ENCODE data around the gene PITPNC1. TPM values are rescaled to one million over a fixed set of nuclear protein-coding genes. Genes with fewer than 3 reads are reported as not detected.

The PITPNC1 gene
- total and polyA plus RNA-seq, 12 donors, result 6.6 to 28.0 (median 11.5) TPM

DNA sequence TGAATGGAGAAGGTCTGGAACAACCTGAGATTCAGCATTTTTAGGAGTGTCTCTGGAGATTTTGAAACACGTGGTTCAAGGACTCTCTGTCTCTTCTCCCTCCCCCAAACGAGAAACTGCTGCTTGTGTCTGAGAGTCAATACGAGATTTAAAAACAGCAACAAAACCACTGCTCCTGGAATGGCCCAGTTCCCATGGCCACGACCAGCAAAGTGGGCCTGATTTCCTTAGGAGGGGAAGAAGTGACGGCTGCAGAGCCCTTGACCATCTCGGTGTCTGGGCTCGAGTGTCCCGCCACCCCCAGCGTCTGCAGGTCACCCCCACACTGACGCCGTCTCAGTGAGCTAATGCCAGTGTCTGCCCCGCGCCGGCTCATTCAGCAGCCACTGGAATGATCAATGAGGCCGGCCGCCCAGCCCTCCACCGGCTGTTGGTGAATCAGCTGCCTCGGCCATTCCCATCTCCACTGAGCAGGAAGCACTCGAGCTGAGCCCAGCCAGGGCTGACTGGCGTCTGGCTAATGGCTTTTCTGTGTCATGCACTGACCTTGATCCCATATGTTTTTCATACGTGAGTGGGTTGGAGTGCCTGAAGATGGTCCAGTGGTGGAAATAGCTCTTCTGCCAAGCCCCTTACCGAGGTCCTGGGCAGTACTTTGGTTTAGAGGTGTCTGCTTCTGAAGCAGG is 151.8 kb downstream of the PITPNC1 start:
- 8 to 15% methylated on average over 22 of the region's 22 CpGs for WGBS, 2 donors

DNA sequence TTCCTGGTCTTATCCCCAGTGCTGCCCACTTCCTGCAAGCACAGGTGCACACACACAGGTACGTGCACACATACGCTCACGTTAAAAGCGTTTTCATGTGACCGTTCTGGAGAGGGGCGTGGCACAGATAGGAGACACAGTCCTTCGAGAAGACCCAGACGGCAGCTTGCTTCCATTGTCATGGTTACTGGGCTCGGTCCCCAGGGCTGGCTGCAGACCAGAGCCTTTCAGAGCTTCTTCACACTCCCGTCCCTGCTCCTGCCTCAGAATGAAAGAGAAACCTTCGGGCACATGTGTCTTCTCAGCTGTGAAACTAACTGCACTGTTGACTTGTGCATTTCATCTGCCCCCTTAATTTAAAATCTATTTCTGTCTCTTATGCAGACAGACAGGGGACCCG is 154.2 kb downstream of the PITPNC1 start:
- Histone ChIP-seq H3K4me3 (peak overlapping the region in 3 of 10 donors; percentile 0 to 6 (median 3)), H3K27ac (no peak overlapping the region), H3K4me1 (peaks cover 4 to 42% (median 20%) of the 10 kb centered on the region in 9 donors), H3K27me3 (no peaks in the 10 kb centered on the region), H3K9me3 (no peaks in the 10 kb centered on the region), H3K36me3 (peaks cover 0 to 7% (median 0%) of the 10 kb centered on the region in 9 donors)
- TF ChIP-seq, protein P1, sequence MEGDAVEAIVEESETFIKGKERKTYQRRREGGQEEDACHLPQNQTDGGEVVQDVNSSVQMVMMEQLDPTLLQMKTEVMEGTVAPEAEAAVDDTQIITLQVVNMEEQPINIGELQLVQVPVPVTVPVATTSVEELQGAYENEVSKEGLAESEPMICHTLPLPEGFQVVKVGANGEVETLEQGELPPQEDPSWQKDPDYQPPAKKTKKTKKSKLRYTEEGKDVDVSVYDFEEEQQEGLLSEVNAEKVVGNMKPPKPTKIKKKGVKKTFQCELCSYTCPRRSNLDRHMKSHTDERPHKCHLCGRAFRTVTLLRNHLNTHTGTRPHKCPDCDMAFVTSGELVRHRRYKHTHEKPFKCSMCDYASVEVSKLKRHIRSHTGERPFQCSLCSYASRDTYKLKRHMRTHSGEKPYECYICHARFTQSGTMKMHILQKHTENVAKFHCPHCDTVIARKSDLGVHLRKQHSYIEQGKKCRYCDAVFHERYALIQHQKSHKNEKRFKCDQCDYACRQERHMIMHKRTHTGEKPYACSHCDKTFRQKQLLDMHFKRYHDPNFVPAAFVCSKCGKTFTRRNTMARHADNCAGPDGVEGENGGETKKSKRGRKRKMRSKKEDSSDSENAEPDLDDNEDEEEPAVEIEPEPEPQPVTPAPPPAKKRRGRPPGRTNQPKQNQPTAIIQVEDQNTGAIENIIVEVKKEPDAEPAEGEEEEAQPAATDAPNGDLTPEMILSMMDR (IDR thresholded peaks at IDR 0.05), result no peak
- WGBS, 2 donors, result 58 to 64% methylated on average over 12 of the region's 12 CpGs
- peak in 1 of 8 donors; percentile 14 for ATAC-seq
- DNase-seq, result no peak
- intact Hi-C loops (cut with DNase I), result no loop called here

More for the DNA sequence above, 151.8 kb downstream of the PITPNC1 start:
- Histone ChIP-seq H3K9me3 (no peaks in the 10 kb centered on the region), H3K27ac (peak overlapping the region in 9 of 10 donors; percentile 18 to 73 (median 63)), H3K4me1 (peaks cover 4 to 35% (median 20%) of the 10 kb centered on the region in 9 donors), H3K36me3 (no peaks in the 10 kb centered on the region), H3K27me3 (no peaks in the 10 kb centered on the region), H3K4me3 (peak overlapping the region in 9 of 10 donors; percentile 8 to 44 (median 26))
- TF ChIP-seq, protein P1 (IDR thresholded peaks at IDR 0.05), result no peak
- ATAC-seq, result peak; percentile 87 to 97 (median 92)
- peak; percentile 65 to 74 for DNase-seq
- intact Hi-C loops (cut with DNase I), result no loop called here

DNA sequence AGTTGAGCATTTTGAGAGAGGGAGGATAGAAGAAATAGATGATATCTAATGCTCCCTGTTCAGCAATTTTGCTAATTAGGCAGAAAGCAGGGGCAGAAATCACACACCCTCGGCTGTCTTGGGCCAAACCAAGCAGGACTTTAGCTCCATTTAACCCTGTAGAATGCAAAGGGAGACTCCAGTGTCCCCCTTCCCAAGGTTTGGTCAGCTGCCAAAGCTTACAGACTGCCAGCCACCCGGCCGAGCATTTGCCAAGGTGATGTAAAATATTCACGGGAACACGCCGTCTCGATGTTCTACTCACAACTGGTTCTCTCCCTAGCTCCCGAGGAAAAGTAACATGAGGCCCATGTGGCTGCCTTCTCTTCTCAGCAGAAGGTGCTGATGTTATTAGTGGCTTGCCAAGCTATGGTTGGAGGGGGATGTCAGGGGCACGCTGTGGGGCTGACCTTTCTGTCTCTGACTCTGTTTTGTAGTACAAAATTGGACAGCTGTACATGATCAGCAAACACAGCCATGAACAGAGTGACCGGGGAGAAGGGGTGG is 155.3 kb downstream of the PITPNC1 start:
- Histone ChIP-seq H3K36me3 (peaks cover 0 to 7% (median 0%) of the 10 kb centered on the region in 9 donors), H3K4me1 (peaks cover 4 to 42% (median 20%) of the 10 kb centered on the region in 9 donors), H3K27ac (no peak overlapping the region), H3K27me3 (no peaks in the 10 kb centered on the region), H3K9me3 (no peaks in the 10 kb centered on the region), H3K4me3 (no peak overlapping the region)
- DNase-seq, result no peak
- ATAC-seq, result no peak
- intact Hi-C loops (cut with DNase I), result no loop called here
- WGBS, 2 donors, result 53 to 56% methylated on average over 10 of the region's 10 CpGs
- TF ChIP-seq, protein P1 (IDR thresholded peaks at IDR 0.05), result no peak

DNA sequence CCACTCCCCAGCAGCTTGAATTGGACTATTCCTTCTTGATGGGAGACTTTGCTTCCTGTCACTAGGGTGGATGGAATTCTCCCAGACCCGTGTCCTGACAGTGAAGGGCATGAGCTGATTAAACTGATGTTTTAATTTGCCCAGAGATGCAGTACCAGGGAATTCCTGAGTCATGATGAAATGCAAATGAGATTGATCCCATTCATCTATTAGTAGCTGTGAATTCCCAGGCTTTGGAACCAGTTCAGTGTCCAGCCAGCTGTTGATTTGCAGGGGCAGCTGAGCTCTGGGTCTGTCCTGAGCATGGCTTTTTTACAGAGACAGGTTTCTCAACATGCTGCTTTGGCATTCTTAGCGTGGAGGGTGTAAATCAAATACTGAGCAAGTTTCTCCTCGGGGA is 157.9 kb downstream of the PITPNC1 start:
- DNase-seq (no peak), ATAC-seq (no peak)
- H3K36me3 ChIP-seq, result peaks cover 0 to 10% (median 0%) of the 10 kb centered on the region in 9 donors
- intact Hi-C loops (cut with DNase I), result no loop called here
- peaks cover 0 to 22% (median 8%) of the 10 kb centered on the region in 9 donors for H3K4me1 ChIP-seq
- H3K27ac ChIP-seq, result no peak overlapping the region
- no peaks in the 10 kb centered on the region for H3K9me3 ChIP-seq
- TF ChIP-seq, protein P1 (IDR thresholded peaks at IDR 0.05), result no peak
- H3K27me3 ChIP-seq, result no peaks in the 10 kb centered on the region
- WGBS, 2 donors, result 61 to 64% methylated on average over 3 of the region's 3 CpGs
- H3K4me3 ChIP-seq, result no peak overlapping the region
